K562 (cell line): ENCODE measurements around the gene ZNF668. TPM values are rescaled to one million over a fixed set of nuclear protein-coding genes. Genes with fewer than 3 reads are reported as not detected.

Experiments
- ATAC-seq: fragments of 200-7000 bp; cut with Tn5 transposase; 3 replicates; pipeline ENCODE4 v1.9.1; 2020; ENCODE audit warnings: moderate library complexity
- BruUV-seq: library from RNA; stranded (reverse); fragments of 400-500 nt; replicated peaks from 2 replicates; lab custom pipeline; 2021; lab: Mats Ljungman, UMichigan
- CTCF ChIA-PET: fragments of 300-600 bp; formaldehyde crosslinking; extraction: SDS; loops from one replicate; lab custom pipeline; 2021; ENCODE audit warnings: low intra/inter-chr PET ratio; lab: Yijun Ruan, JAX
- POLR2A ChIA-PET: fragments of 300-600, 350-650 bp; sonication (Branson Sonifier 250); formaldehyde crosslinking; extraction: SDS; loops from one replicate; lab custom pipeline; 2021; ENCODE audit warnings: antibody characterized with exemption, inconsistent platforms; lab: Yijun Ruan, JAX
- DNase-seq, 4 experiments: peaks; one replicate each; pipeline versions ENCODE4 v3.0.0 to v3.0.0-alpha.2; 2011 to 2018; ENCODE audit warnings: low spot score in 3 of 4, mixed read lengths in 3 of 4; ENCODE audit errors: extremely low read depth in 1 of 4
- FAIRE-seq: peaks from 2 replicates; lab custom pipeline; 2011; peaks lifted over from hg19 to GRCh38; lab: Jason Lieb, UNC
- H2AFZ ChIP-seq: 2 replicates; pipeline ENCODE4 v1.6.0; 2011; ENCODE audit warnings: low read depth, low read length, control low read depth, inconsistent platforms
- H3K27ac ChIP-seq: fragments of 200-600 bp; 3 replicates; pipeline ENCODE4 v1.8.0; 2011; ENCODE audit warnings: low read depth, mild to moderate bottlenecking, control low read depth, inconsistent platforms, low read length, moderate library complexity, mixed read lengths; ENCODE audit errors: extremely low read depth
- H3K27me3 ChIP-seq, 2 experiments: fragments of 300-600 bp in 1 of 2; 2 replicates in 1 of 2; 3 replicates in 1 of 2; pipeline versions ENCODE4 v1.6.0 to v1.8.0; 2011; ENCODE audit warnings: inconsistent platforms in 2 of 2, low read length in 2 of 2, mild to moderate bottlenecking in 1 of 2, mixed read lengths in 1 of 2, moderate library complexity in 1 of 2; ENCODE audit not compliant: control insufficient read depth in 2 of 2, insufficient read depth in 2 of 2
- H3K36me3 ChIP-seq: fragments of 300-600 bp; 3 replicates; pipeline ENCODE4 v1.8.0; 2011; ENCODE audit warnings: mild to moderate bottlenecking, low read length, inconsistent platforms; ENCODE audit not compliant: control insufficient read depth, insufficient read depth
- H3K4me1 ChIP-seq, 2 experiments: fragments of 200-600 bp in 1 of 2; replicated peaks in 1 of 2; 2 replicates in 1 of 2; 3 replicates in 1 of 2; pipeline versions ENCODE4 v1.5.1 to v1.8.0; 2011; ENCODE audit warnings: inconsistent platforms in 2 of 2, low read length in 2 of 2, mild to moderate bottlenecking in 1 of 2, mixed read lengths in 1 of 2, moderate library complexity in 1 of 2; ENCODE audit not compliant: control insufficient read depth in 2 of 2, insufficient read depth in 2 of 2
- H3K4me2 ChIP-seq: 2 replicates; pipeline ENCODE4 v1.6.1; 2011; ENCODE audit warnings: low read length, control low read depth, inconsistent platforms, mixed read lengths; ENCODE audit not compliant: insufficient read depth
- H3K4me3 ChIP-seq: fragments of 200-600 bp; sonication (generic), shearing (Covaris generic); 2 replicates; pipeline ENCODE4 v1.5.1; 2016; ENCODE audit warnings: control low read depth, inconsistent platforms
- H3K79me2 ChIP-seq: fragments of 200-600 bp; 3 replicates; pipeline ENCODE4 v1.8.0; 2011; ENCODE audit warnings: low read length, inconsistent platforms; ENCODE audit not compliant: control insufficient read depth, insufficient read depth
- H3K9ac ChIP-seq, 2 experiments: 2 replicates each; pipeline versions ENCODE4 v1.6.0 to v1.6.1; 2011; ENCODE audit warnings: low read depth in 2 of 2, low read length in 2 of 2, control low read depth in 1 of 2, inconsistent platforms in 1 of 2, mild to moderate bottlenecking in 1 of 2, mixed read lengths in 1 of 2; ENCODE audit not compliant: insufficient read depth in 1 of 2
- H3K9me1 ChIP-seq: one replicate; pipeline ENCODE4 v1.6.0; 2011; ENCODE audit warnings: inconsistent platforms, mild to moderate bottlenecking, low read length, moderate library complexity; ENCODE audit not compliant: control insufficient read depth, insufficient read depth
- H3K9me3 ChIP-seq: replicated peaks from 2 replicates; pipeline ENCODE4 v1.5.1; 2011; ENCODE audit warnings: low read depth, low read length, inconsistent platforms; ENCODE audit not compliant: control insufficient read depth, insufficient read depth
- H4K20me1 ChIP-seq: replicated peaks from 2 replicates; pipeline ENCODE4 v1.6.1; 2011; ENCODE audit warnings: low read length, inconsistent platforms, mixed read lengths; ENCODE audit not compliant: control insufficient read depth, insufficient read depth
- ATF7 ChIP-seq: fragments of 450-650 bp; IDR thresholded peaks from 2 replicates; pipeline ENCODE4 v1.7.1; 2014; ENCODE audit warnings: mild to moderate bottlenecking, moderate library complexity
- GATAD2A ChIP-seq: fragments of 450-650 bp; IDR thresholded peaks from 2 replicates; pipeline ENCODE4 v1.6.1; 2017
- HNRNPLL ChIP-seq: fragments of 200-400 bp; formaldehyde crosslinking; IDR thresholded peaks from 2 replicates; pipeline ENCODE4 v1.6.1; 2017; ENCODE audit warnings: low read length, low read depth, mild to moderate bottlenecking; ENCODE audit not compliant: poor library complexity, severe bottlenecking
- HSF4 ChIP-seq: fragments of 250-450 bp; sonication (Bioruptor Pico); IDR thresholded peaks from 2 replicates; pipeline ENCODE4 v2.1.2; 2022; ENCODE audit warnings: mild to moderate bottlenecking, moderate library complexity, borderline replicate concordance
- LCOR ChIP-seq: sonication (generic); formaldehyde crosslinking; IDR thresholded peaks from 2 replicates; pipeline ENCODE4 v1.8.0; 2022; ENCODE audit warnings: mild to moderate bottlenecking, missing genetic modification reagents
- MXI1 ChIP-seq: IDR thresholded peaks from 2 replicates; pipeline ENCODE4 v1.6.1; 2011; ENCODE audit warnings: low read depth, mild to moderate bottlenecking, improper control_type of control experiment, low read length
- POLR2A ChIP-seq: fragments of 450-650 bp; conservative IDR thresholded peaks from 2 replicates; pipeline ENCODE4 v1.6.1; 2016
- POLR2AphosphoS5 ChIP-seq: IDR thresholded peaks from 2 replicates; pipeline ENCODE4 v1.6.1; 2011; ENCODE audit warnings: mild to moderate bottlenecking, low read depth, low read length, moderate library complexity; ENCODE audit not compliant: control insufficient read depth, insufficient read depth
- TARDBP ChIP-seq: fragments of 450-650 bp; IDR thresholded peaks from 2 replicates; pipeline ENCODE4 v1.6.1; 2016
- YY1 ChIP-seq, 3 experiments: IDR thresholded peaks; 2 replicates each; pipeline ENCODE4 v1.6.1; 2011; ENCODE audit warnings: low read length in 2 of 3, mild to moderate bottlenecking in 2 of 3, moderate library complexity in 2 of 3, borderline replicate concordance in 1 of 3, control low read depth in 1 of 3, low read depth in 1 of 3; ENCODE audit not compliant: insufficient read depth in 3 of 3, insufficient replicate concordance in 2 of 3, control insufficient read depth in 1 of 3, insufficient read length in 1 of 3; ENCODE audit errors: extremely low read depth in 1 of 3
- whole genome bisulfite sequencing: fragments of 100-300 bp; shearing (Covaris generic); methylation state at CpG from one replicate; pipeline ENCODE4 v1.1.6; 2016; ENCODE audit warnings: low coverage, mixed read lengths; ENCODE audit not compliant: insufficient coverage; ENCODE audit errors: missing lambda C conversion rate; 5-methylcytosine and 5-hydroxymethylcytosine counted together
- in situ Hi-C: fragments of 300-500 bp; cut with MboI; formaldehyde crosslinking; loops from 4 replicates; pipeline ENCODE4 v1.15.0; 2018; ENCODE audit warnings: inconsistent platforms, mixed read lengths
- intact Hi-C: fragments of 100-400 bp; cut with micrococcal nuclease; formaldehyde crosslinking; loops from 2 replicates; pipeline ENCODE4 v1.14.2; 2022
- polyA plus RNA-seq, 8 experiments: library from polyadenylated mRNA; depleted of rRNA in 4 of 8; stranded (reverse) in 5 of 8; unstranded in 3 of 8; fragments of >200 nt; fragmentation: Nextera tagmentation in 2 of 8; fragmentation: Illumina TruSeq in 1 of 8; extraction: Ambion mirVana in 2 of 8; extraction: Trizol in 1 of 8; gene quantifications; 2 replicates each; pipeline versions ENCODE4 v1.2.1 to v1.2.3, GENCODE V29; 2011 to 2014; ENCODE audit warnings: inconsistent platforms in 1 of 8, missing spikeins in 1 of 8
- total RNA-seq, 7 experiments: library from RNA; depleted of rRNA in 6 of 7; stranded (reverse); fragments of >200 nt in 6 of 7; fragmentation: Illumina TruSeq in 2 of 7; extraction: Trizol in 2 of 7; gene quantifications; 2 replicates each; pipeline versions ENCODE4 v1.2.1 to v1.2.3, GENCODE V29; 2011 to 2021; ENCODE audit warnings: low replicate concordance in 1 of 7
- TF ChIP-seq, protein P1 (sequence below): conservative IDR thresholded peaks from 2 replicates; pipeline ENCODE4 v1.6.1; 2011; ENCODE audit warnings: low read depth, mild to moderate bottlenecking, low read length; ENCODE audit not compliant: control insufficient read depth
- TF ChIP-seq, protein P2 (sequence below): sonication (generic); formaldehyde crosslinking; IDR thresholded peaks from 2 replicates; pipeline ENCODE4 v1.8.0; 2022; ENCODE audit warnings: mild to moderate bottlenecking, missing genetic modification reagents
- TF ChIP-seq, protein P3 (sequence below): fragments of 200-800 bp; sonication (Bioruptor generic); IDR thresholded peaks from 2 replicates; pipeline ENCODE4 v1.6.1; 2017; ENCODE audit warnings: missing genetic modification characterization, missing compliant biosample characterization
- TF ChIP-seq, protein P4 (sequence below): fragments of 450-650 bp; conservative IDR thresholded peaks from 2 replicates; pipeline ENCODE4 v1.6.1; 2016; ENCODE audit warnings: missing genetic modification characterization, low read depth, mild to moderate bottlenecking, control low read depth, missing compliant biosample characterization

ZNF668 gene
- total and polyA plus RNA-seq, 9 of the 15 experiments (the other 6 are each of a cell fraction or from before 2014, with no cell fraction given), result 0.04 to 15.3 (median 3.8) TPM; not detected in 1

DNA sequence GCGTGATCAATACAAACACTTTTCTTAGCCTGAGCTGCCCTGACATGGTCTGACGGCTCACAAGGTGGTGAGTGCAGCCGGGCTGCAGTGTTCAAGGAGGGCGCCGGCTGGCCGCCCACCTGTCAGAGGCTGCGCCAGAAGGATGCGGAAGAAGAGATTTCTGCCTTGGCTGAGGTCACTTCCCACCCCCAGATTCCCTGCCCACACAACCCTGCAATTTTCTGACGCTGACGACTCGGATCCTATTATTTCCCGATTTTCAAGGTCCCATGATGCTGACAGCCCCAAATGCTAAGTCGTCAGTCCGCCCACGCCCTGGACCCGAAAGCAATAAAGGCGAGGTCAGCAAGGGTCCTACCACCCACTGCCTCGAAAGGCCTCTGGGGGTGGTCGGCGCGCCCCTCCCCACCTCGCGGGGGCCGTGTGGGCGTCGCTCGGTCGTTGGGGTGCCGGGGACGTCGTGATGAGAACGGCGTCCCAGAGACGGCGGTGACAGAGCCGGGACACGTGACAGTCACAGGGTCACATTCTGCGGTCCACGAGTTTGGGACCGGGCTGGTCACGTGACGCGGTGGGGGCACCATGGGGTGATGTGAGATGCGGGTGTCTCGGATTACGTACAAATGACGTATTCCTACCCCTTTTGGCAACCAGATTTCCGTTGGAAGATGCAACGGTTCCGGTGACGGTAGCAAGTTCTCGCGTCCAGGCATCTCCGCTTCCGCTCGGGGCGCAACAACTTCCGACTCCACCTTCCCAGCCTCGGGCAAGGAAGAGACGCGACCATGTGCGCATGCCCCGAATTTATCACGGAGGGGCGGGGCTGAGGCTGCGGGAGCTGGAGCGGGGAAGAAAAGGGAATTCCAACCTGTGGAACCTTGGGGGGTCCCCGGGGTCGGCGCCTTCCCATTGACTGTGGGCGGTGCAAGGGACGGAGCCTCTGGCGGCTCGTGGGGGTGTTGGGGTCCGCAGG is 41.0 kb downstream of the ZNF668 start, which contains the start of gene STX4:
Gene STX4, plus strand, starts transcription at position 823 of the 973 bp plus-strand sequence. CDS start 248 bp downstream, outside the sequence.
- peak within 1 kb of the TSS; percentile 91 for H3K27ac ChIP-seq
- peak within 1 kb of the TSS; percentile 79 to 92 for H3K9ac ChIP-seq
- H3K4me1 ChIP-seq, result peaks cover 16 to 20% of the 10 kb centered on the region in 2 experiments
- peaks cover 21% of the 10 kb centered on the region for H3K79me2 ChIP-seq
- ATAC-seq (peak; percentile 88), FAIRE-seq (peak; percentile 99), DNase-seq (peak; percentile 91 to 99 (median 96))
- H3K4me2 ChIP-seq, result peak within 1 kb of the TSS; percentile 99
- in situ Hi-C loops (no loop called here), intact Hi-C loops (loop anchor here (1.0 to 5.0 kb wide), 3 partner anchors 39 to 64 kb away; no protein-coding TSS in a partner anchor)
- H3K4me3 ChIP-seq, result peak within 1 kb of the TSS; percentile 98
- 1% methylated on average over 73 of the region's 75 CpGs for WGBS
- H3K27me3 ChIP-seq, result no peaks in the 10 kb centered on the region
- ChIA-PET CTCF (no interaction called here), POLR2A (interaction anchor here (0.6 to 3.1 kb wide), 6 partner anchors 19 to 461 kb away, joined by 3 to 12 read pairs (median 4); partner anchors contain the start of genes FUS, ZNF646 and ZNF668)
- H2AFZ ChIP-seq, result peak within 1 kb of the TSS; percentile 93
- BruUV-seq, result TSS peak; percentile 83
- peaks cover 8% of the 10 kb centered on the region for H3K9me1 ChIP-seq
- H3K9me3 ChIP-seq, result no peaks in the 10 kb centered on the region; the same call in 1 of the 2 replicates
- peaks cover 4% of the 10 kb centered on the region for H4K20me1 ChIP-seq
- H3K36me3 ChIP-seq, result peaks cover 24% of the 10 kb centered on the region; the same call in 2 of the 3 replicates
- TF ChIP-seq HSF4 (no peak), LCOR (peak; percentile 99), GATAD2A (peak; percentile 33; the same call in 1 of the 2 replicates), POLR2A (peak; percentile 68), MXI1 (peak; percentile 52; the same call in 1 of the 2 replicates), POLR2AphosphoS5 (no peak), YY1 (IDR thresholded peaks at IDR 0.05; ENCODE audit: borderline replicate concordance in 1 of 3, control insufficient read depth in 1 of 3, extremely low read depth in 1 of 3, insufficient read depth in 3 of 3, insufficient read length in 1 of 3, insufficient replicate concordance in 2 of 3, low read depth in 1 of 3, low read length in 2 of 3) (peak in 2 of 3 experiments; percentile 42 to 76), TARDBP (peak; percentile 99), ATF7 (peak; percentile 98), HNRNPLL (peak; percentile 81)
- TF ChIP-seq, protein P1, sequence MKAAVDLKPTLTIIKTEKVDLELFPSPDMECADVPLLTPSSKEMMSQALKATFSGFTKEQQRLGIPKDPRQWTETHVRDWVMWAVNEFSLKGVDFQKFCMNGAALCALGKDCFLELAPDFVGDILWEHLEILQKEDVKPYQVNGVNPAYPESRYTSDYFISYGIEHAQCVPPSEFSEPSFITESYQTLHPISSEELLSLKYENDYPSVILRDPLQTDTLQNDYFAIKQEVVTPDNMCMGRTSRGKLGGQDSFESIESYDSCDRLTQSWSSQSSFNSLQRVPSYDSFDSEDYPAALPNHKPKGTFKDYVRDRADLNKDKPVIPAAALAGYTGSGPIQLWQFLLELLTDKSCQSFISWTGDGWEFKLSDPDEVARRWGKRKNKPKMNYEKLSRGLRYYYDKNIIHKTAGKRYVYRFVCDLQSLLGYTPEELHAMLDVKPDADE, result peak; percentile 24; the same call in 1 of the 2 replicates
- TF ChIP-seq, protein P2, sequence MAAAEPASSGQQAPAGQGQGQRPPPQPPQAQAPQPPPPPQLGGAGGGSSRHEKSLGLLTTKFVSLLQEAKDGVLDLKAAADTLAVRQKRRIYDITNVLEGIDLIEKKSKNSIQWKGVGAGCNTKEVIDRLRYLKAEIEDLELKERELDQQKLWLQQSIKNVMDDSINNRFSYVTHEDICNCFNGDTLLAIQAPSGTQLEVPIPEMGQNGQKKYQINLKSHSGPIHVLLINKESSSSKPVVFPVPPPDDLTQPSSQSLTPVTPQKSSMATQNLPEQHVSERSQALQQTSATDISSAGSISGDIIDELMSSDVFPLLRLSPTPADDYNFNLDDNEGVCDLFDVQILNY (CRISPR knock-in tag), result 0 out of 2 replicates have a peak, but pooled peaks have one; percentile 73
- TF ChIP-seq, protein P3, sequence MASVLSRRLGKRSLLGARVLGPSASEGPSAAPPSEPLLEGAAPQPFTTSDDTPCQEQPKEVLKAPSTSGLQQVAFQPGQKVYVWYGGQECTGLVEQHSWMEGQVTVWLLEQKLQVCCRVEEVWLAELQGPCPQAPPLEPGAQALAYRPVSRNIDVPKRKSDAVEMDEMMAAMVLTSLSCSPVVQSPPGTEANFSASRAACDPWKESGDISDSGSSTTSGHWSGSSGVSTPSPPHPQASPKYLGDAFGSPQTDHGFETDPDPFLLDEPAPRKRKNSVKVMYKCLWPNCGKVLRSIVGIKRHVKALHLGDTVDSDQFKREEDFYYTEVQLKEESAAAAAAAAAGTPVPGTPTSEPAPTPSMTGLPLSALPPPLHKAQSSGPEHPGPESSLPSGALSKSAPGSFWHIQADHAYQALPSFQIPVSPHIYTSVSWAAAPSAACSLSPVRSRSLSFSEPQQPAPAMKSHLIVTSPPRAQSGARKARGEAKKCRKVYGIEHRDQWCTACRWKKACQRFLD, result peak; percentile 85; the same call in 1 of the 2 replicates
- TF ChIP-seq, protein P4, sequence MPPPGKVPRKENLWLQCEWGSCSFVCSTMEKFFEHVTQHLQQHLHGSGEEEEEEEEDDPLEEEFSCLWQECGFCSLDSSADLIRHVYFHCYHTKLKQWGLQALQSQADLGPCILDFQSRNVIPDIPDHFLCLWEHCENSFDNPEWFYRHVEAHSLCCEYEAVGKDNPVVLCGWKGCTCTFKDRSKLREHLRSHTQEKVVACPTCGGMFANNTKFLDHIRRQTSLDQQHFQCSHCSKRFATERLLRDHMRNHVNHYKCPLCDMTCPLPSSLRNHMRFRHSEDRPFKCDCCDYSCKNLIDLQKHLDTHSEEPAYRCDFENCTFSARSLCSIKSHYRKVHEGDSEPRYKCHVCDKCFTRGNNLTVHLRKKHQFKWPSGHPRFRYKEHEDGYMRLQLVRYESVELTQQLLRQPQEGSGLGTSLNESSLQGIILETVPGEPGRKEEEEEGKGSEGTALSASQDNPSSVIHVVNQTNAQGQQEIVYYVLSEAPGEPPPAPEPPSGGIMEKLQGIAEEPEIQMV (tag), result no peak
